ENCODE measurements around the gene CYP2D6. TPM values are rescaled to one million over a fixed set of nuclear protein-coding genes. Genes with fewer than 3 reads are reported as not detected.

The CYP2D6 gene
- total and polyA plus RNA-seq, 2 of the 8 experiments (the other 6 are each of a cell fraction or from before 2014, with no cell fraction given), result 0.93 to 1.7 TPM

DNA sequence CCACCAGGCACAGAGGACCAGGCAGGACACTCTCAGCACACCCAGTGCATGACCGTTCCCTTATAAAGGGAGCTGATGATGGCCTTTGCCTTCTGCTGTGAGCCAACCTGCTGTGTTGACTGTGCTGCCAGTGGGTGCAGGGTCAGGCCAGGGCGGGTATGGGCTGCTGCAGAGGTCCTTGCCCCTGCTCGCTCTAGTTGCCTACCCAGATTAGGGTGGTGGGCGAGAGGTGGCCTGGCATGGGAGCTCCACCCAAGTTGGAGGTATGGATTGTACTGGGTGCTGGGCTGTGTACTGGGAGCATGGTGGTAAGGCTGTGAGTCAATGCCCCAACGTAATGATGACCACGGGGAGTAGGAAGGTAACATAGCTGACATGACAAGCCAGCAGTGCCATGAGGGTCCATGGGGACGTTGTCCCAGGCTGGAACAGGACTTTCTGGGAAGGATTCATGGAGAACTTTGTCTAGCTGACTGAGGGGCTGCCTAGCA, 24.5 kb upstream of the CYP2D6 start:
- peaks cover 1 to 5% of the 10 kb centered on the region in 2 experiments for H4K20me1 ChIP-seq (replicated peaks in 1 of 2; ENCODE audit: control insufficient read depth in 1 of 2, insufficient read depth in 2 of 2, low read length in 2 of 2)
- no peak overlapping the region for H2BK120ac ChIP-seq (replicated peaks; ENCODE audit: low read depth, low read length)
- no peaks in the 10 kb centered on the region for H3K9me3 ChIP-seq (ENCODE audit: insufficient read depth in 2 of 2, low read depth in 1 of 2, low read length in 1 of 2)
- H3K18ac ChIP-seq (ENCODE audit: extremely low read depth, low read length), result no peak overlapping the region
- H2BK12ac ChIP-seq (ENCODE audit: low read depth, low read length), result no peak overlapping the region
- H3K23me2 ChIP-seq (ENCODE audit: low read depth, low read length), result no peaks in the 10 kb centered on the region
- H3K27me3 ChIP-seq (replicated peaks in 1 of 4; ENCODE audit: control insufficient read depth in 3 of 4, extremely low read depth in 1 of 4, insufficient read depth in 3 of 4, low read length in 3 of 4), result no peaks in the 10 kb centered on the region
- no peaks in the 10 kb centered on the region for H3K79me2 ChIP-seq (ENCODE audit: control insufficient read depth in 1 of 2, insufficient read depth in 2 of 2, low read length in 2 of 2)
- no peak overlapping the region for H3K27ac ChIP-seq (ENCODE audit: low read depth, low read length)
- no peaks in the 10 kb centered on the region; a peak in 1 of 7 replicates for H3K4me1 ChIP-seq (replicated peaks in 1 of 4; ENCODE audit: control insufficient read depth in 3 of 4, insufficient read depth in 4 of 4, low read length in 3 of 4)
- H3K23ac ChIP-seq (ENCODE audit: insufficient read length), result no peak overlapping the region
- H3K4me2 ChIP-seq (ENCODE audit: insufficient read depth in 1 of 2, low read depth in 2 of 2, low read length in 2 of 2), result no peak overlapping the region
- FAIRE-seq (no peak), DNase-seq (ENCODE audit: low read depth in 1 of 2, low spot score in 2 of 2) (no peak)
- no peak overlapping the region for H2AK5ac ChIP-seq (ENCODE audit: low read depth, low read length)
- no peak overlapping the region for H2BK20ac ChIP-seq (ENCODE audit: low read length)
- H2AFZ ChIP-seq (ENCODE audit: low read length), result no peak overlapping the region
- no peak overlapping the region for H4K91ac ChIP-seq (replicated peaks; ENCODE audit: insufficient read length, low read length)
- no peak overlapping the region for H4K8ac ChIP-seq (ENCODE audit: extremely low read depth, insufficient read depth, low read length)
- H2BK15ac ChIP-seq (ENCODE audit: low read length), result no peak overlapping the region
- H4K5ac ChIP-seq (ENCODE audit: insufficient read length, low read depth, low read length), result no peak overlapping the region
- CTCF ChIA-PET (ENCODE audit: partially characterized antibody), result interaction anchor here (0.6 to 1.1 kb wide), 3 partner anchors 12 to 408 kb away, joined by 3 read pairs; no protein-coding TSS in a partner anchor
- POLR2A ChIA-PET (ENCODE audit: partially characterized antibody), result interaction anchor here (1.0 to 1.4 kb wide), 2 partner anchors 20 to 63 kb away, joined by 3 to 7 read pairs; no protein-coding TSS in a partner anchor
- no peak overlapping the region for H3K4me3 ChIP-seq (ENCODE audit: extremely low read depth in 1 of 4, insufficient read depth in 2 of 4, low read depth in 3 of 4, low read length in 4 of 4)
- 95% methylated on average over 7 of the region's 7 CpGs; no CpG with 5 or more reads in 1 of the 2 experiments for WGBS, 2 experiments (ENCODE audit: extremely low coverage in 1 of 2, insufficient coverage in 1 of 2, insufficient read length in 1 of 2, insufficient replicate concordance in 2 of 2, low coverage in 1 of 2, low lambda C conversion rate in 2 of 2, missing lambda C conversion rate in 1 of 2)
- no peak overlapping the region for H3K4ac ChIP-seq (replicated peaks; ENCODE audit: insufficient read length, low read depth, low read length)
- H3K9ac ChIP-seq (replicated peaks in 1 of 4; ENCODE audit: extremely low read depth in 1 of 4, low read depth in 3 of 4, low read length in 3 of 4), result no peak overlapping the region
- H3K36me3 ChIP-seq (ENCODE audit: control insufficient read depth in 2 of 4, insufficient read depth in 4 of 4, low read length in 3 of 4), result 0 out of 8 replicates have a peak, but pooled peaks cover 0 to 4% (median 0%) of the 10 kb centered on the region in 4 experiments
- H3K56ac ChIP-seq (replicated peaks; ENCODE audit: insufficient read length, low read depth, low read length), result no peak overlapping the region
- H3K14ac ChIP-seq (ENCODE audit: insufficient read length), result no peak overlapping the region
- no peak overlapping the region for H2BK5ac ChIP-seq (ENCODE audit: low read depth, low read length)
- no peaks in the 10 kb centered on the region for H3K79me1 ChIP-seq (ENCODE audit: low read depth, low read length)
- TF ChIP-seq BRCA1 (IDR thresholded peaks at IDR 0.05; ENCODE audit: low read depth, low read length) (no peak), TAF1 (IDR thresholded peaks at IDR 0.05; ENCODE audit: low read depth, low read length) (no peak), GTF2F1 (IDR thresholded peaks at IDR 0.05; ENCODE audit: borderline replicate concordance, low read depth, low read length) (no peak), HDAC2 (IDR thresholded peaks at IDR 0.05; ENCODE audit: borderline replicate concordance in 1 of 2, low read depth in 2 of 2, low read length in 2 of 2) (no peak), CHD1 (IDR thresholded peaks at IDR 0.05; ENCODE audit: low read depth, low read length) (no peak), KDM1A (IDR thresholded peaks at IDR 0.05; ENCODE audit: borderline replicate concordance, low read length) (no peak), RFX5 (IDR thresholded peaks at IDR 0.05; ENCODE audit: borderline replicate concordance, low read depth, low read length) (no peak), EP300 (IDR thresholded peaks at IDR 0.05; ENCODE audit: borderline replicate concordance in 1 of 2, low read depth in 2 of 2, low read length in 2 of 2) (no peak)
- TF ChIP-seq, protein P1, sequence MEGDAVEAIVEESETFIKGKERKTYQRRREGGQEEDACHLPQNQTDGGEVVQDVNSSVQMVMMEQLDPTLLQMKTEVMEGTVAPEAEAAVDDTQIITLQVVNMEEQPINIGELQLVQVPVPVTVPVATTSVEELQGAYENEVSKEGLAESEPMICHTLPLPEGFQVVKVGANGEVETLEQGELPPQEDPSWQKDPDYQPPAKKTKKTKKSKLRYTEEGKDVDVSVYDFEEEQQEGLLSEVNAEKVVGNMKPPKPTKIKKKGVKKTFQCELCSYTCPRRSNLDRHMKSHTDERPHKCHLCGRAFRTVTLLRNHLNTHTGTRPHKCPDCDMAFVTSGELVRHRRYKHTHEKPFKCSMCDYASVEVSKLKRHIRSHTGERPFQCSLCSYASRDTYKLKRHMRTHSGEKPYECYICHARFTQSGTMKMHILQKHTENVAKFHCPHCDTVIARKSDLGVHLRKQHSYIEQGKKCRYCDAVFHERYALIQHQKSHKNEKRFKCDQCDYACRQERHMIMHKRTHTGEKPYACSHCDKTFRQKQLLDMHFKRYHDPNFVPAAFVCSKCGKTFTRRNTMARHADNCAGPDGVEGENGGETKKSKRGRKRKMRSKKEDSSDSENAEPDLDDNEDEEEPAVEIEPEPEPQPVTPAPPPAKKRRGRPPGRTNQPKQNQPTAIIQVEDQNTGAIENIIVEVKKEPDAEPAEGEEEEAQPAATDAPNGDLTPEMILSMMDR (IDR thresholded peaks at IDR 0.05; ENCODE audit: control extremely low read depth in 1 of 3, insufficient read depth in 1 of 3, low read depth in 1 of 3, low read length in 3 of 3), result no peak

Data from H1 (cell line).